NB4 (cell line): ENCODE results near the gene PRKAR1B.

Experiments
- CTCF ChIP-seq: IDR thresholded peaks from one replicate; pipeline ENCODE4 v1.5.1; 2012; ENCODE audit warnings: low read depth, low read length
- POLR2A ChIP-seq: IDR thresholded peaks from 2 replicates; pipeline ENCODE4 v1.6.1; 2011; ENCODE audit warnings: mild to moderate bottlenecking; ENCODE audit not compliant: insufficient read length; ENCODE audit errors: extremely low read depth
- TF ChIP-seq, protein P1 (sequence below): IDR thresholded peaks from 2 replicates; pipeline ENCODE4 v1.6.1; 2011; ENCODE audit warnings: low read depth, low read length

- TF ChIP-seq, protein P1, sequence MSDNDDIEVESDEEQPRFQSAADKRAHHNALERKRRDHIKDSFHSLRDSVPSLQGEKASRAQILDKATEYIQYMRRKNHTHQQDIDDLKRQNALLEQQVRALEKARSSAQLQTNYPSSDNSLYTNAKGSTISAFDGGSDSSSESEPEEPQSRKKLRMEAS = no peak
- TF ChIP-seq POLR2A = no peak
- TF ChIP-seq CTCF = no peak
Measured at GRCh38 chr7:583410-584121, 143.5 kb downstream of the PRKAR1B start.
